ENCODE data around the gene ANO8.
"Not testable (repeated sequence)": the region's sequence is repeated elsewhere in the genome, so short reads cannot be mapped to it uniquely, and the experiment has no call there.

The ANO8 gene

GRCh38 chr19:17282488-17283125 is 52.0 kb downstream of the ANO8 start:
- DNase-seq, result peak; percentile 71

- peak; percentile 17 for DNase-seq
Observed at GRCh38 chr19:17281391-17282304, 53.0 kb downstream of the ANO8 start, which contains the start of gene ANKLE1. TSS of gene ANKLE1 (plus strand) at chr19:17281901. CDS start at chr19:17281921, 20 bp downstream.

- DNase-seq, result no peak
Observed at GRCh38 chr19:17279436-17279835, 55.2 kb downstream of the ANO8 start.

GRCh38 chr19:17275441-17276175 is 59.0 kb downstream of the ANO8 start:
- DNase-seq, result no peak

GRCh38 chr19:17274892-17275291 is 59.8 kb downstream of the ANO8 start:
- not testable (repeated sequence) for DNase-seq

Data from fibroblast of upper back skin (primary cell).